GM12878 (cell line): Measurements from ENCODE around the gene ARHGEF26. TPM values are rescaled to one million over a fixed set of nuclear protein-coding genes. Genes with fewer than 3 reads are reported as not detected.

Source experiments
- ATAC-seq: fragments of 200-7000 bp; cut with Tn5 transposase; 3 replicates; pipeline ENCODE4 v1.9.1; 2020; ENCODE audit warnings: mild to moderate bottlenecking, moderate library complexity
- BruUV-seq: library from RNA; stranded (reverse); fragments of 400-500 nt; replicated peaks from 2 replicates; lab custom pipeline; 2021; lab: Mats Ljungman, UMichigan
- CTCF ChIA-PET: fragments of 300-600 bp; sonication (Branson Sonifier 250); formaldehyde crosslinking; extraction: SDS; loops from one replicate; lab custom pipeline; 2021; ENCODE audit warnings: inconsistent platforms; lab: Yijun Ruan, JAX
- POLR2A ChIA-PET: fragments of 350-600 bp; formaldehyde crosslinking; extraction: SDS; loops from one replicate; lab custom pipeline; 2021; ENCODE audit warnings: inconsistent platforms; lab: Charles Lee
- RAD21 ChIA-PET: fragments of 300-600 bp; sonication (Branson Sonifier 250); formaldehyde crosslinking; loops from one replicate; lab custom pipeline; 2023; ENCODE audit warnings: antibody characterized with exemption; ENCODE audit not compliant: unreplicated experiment; lab: Charles Lee
- SMC1A ChIA-PET: fragments of 300-600 bp; sonication (Branson Sonifier 250); formaldehyde crosslinking; loops from one replicate; lab custom pipeline; 2023; ENCODE audit not compliant: unreplicated experiment, uncharacterized antibody; lab: Charles Lee
- DNase-seq: peaks from one replicate; pipeline ENCODE4 v3.0.0-alpha.2; 2011; ENCODE audit warnings: low read depth, low spot score
- FAIRE-seq: peaks from 3 replicates; lab custom pipeline; 2011; peaks lifted over from hg19 to GRCh38; lab: Jason Lieb, UNC
- H2AFZ ChIP-seq: 2 replicates; pipeline ENCODE4 v1.6.0; 2011; ENCODE audit warnings: low read depth, low read length, control low read depth; ENCODE audit not compliant: control insufficient read depth
- H3K27ac ChIP-seq: 2 replicates; pipeline ENCODE4 v1.5.1; 2011; ENCODE audit warnings: control low read depth; ENCODE audit not compliant: control insufficient read depth, insufficient read depth
- H3K27me3 ChIP-seq, 2 experiments: replicated peaks in 1 of 2; 2 replicates each; pipeline versions ENCODE4 v1.6.0 to v1.6.1; 2011; ENCODE audit warnings: low read length in 1 of 2; ENCODE audit not compliant: control insufficient read depth in 2 of 2, insufficient read depth in 2 of 2
- H3K36me3 ChIP-seq, 2 experiments: 2 replicates each; pipeline ENCODE4 v1.5.1; 2011; ENCODE audit warnings: low read length in 1 of 2; ENCODE audit not compliant: control insufficient read depth in 2 of 2, insufficient read depth in 2 of 2
- H3K4me1 ChIP-seq: 2 replicates; pipeline ENCODE4 v1.6.1; 2011; ENCODE audit warnings: mild to moderate bottlenecking, low read length, moderate library complexity, mixed read lengths; ENCODE audit not compliant: control insufficient read depth, insufficient read depth
- H3K4me2 ChIP-seq: 2 replicates; pipeline ENCODE4 v1.6.0; 2011; ENCODE audit warnings: control low read depth; ENCODE audit not compliant: control insufficient read depth, insufficient read depth
- H3K4me3 ChIP-seq: fragments of 200-600 bp; sonication (generic); 2 replicates; pipeline ENCODE4 v1.5.1; 2016
- H3K79me2 ChIP-seq: 2 replicates; pipeline ENCODE4 v1.6.0; 2011; ENCODE audit warnings: low read length; ENCODE audit not compliant: control insufficient read depth, insufficient read depth
- H3K9ac ChIP-seq: 2 replicates; pipeline ENCODE4 v1.8.0; 2011; ENCODE audit warnings: low read length, control low read depth, mixed read lengths; ENCODE audit not compliant: control insufficient read depth, insufficient read depth
- H3K9me3 ChIP-seq: replicated peaks from 3 replicates; pipeline ENCODE4 v1.5.1; 2011; ENCODE audit warnings: mild to moderate bottlenecking, low read length; ENCODE audit not compliant: control insufficient read depth, insufficient read depth
- H4K20me1 ChIP-seq: 2 replicates; pipeline ENCODE4 v1.6.0; 2011; ENCODE audit not compliant: control insufficient read depth, insufficient read depth
- CHD2 ChIP-seq: IDR thresholded peaks from 2 replicates; pipeline ENCODE4 v1.6.1; 2011; ENCODE audit warnings: low read depth, low read length, improper control_type of control experiment, borderline replicate concordance
- CREM ChIP-seq: IDR thresholded peaks from 2 replicates; pipeline ENCODE4 v1.6.1; 2014; ENCODE audit warnings: antibody characterized with exemption, low read depth
- NKRF ChIP-seq: fragments of 450-650 bp; conservative IDR thresholded peaks from 2 replicates; pipeline ENCODE4 v1.6.1; 2017; ENCODE audit warnings: mild to moderate bottlenecking, moderate library complexity
- SKIL ChIP-seq: fragments of 450-650 bp; IDR thresholded peaks from 2 replicates; pipeline ENCODE4 v1.6.1; 2017; ENCODE audit warnings: mild to moderate bottlenecking, low read depth, inconsistent platforms; ENCODE audit not compliant: poor library complexity, severe bottlenecking
- WGBS: methylation state at CpG from one replicate; pipeline ENCODE4 v1.1.6; 2016; ENCODE audit warnings: low lambda C conversion rate; ENCODE audit not compliant: insufficient replicate concordance, insufficient coverage; ENCODE audit errors: missing lambda C conversion rate; 5-methylcytosine and 5-hydroxymethylcytosine counted together
- in situ Hi-C: fragments of 300-500 bp; cut with MboI; formaldehyde crosslinking; loops from 9 replicates; pipeline ENCODE4 v1.14.3; 2018; ENCODE audit warnings: mixed read lengths
- intact Hi-C: fragments of 100-400 bp; cut with micrococcal nuclease; formaldehyde crosslinking; loops from one replicate; pipeline ENCODE4 v1.14.2; 2022; ENCODE audit not compliant: unreplicated experiment
- polyA plus RNA-seq, 11 experiments: library from polyadenylated mRNA; depleted of rRNA in 4 of 11; unstranded in 6 of 11; stranded (reverse) in 5 of 11; fragments of >200 nt; fragmentation: Nextera tagmentation in 4 of 11; fragmentation: Illumina TruSeq in 1 of 11; extraction: Ambion mirVana in 4 of 11; extraction: Trizol in 1 of 11; gene quantifications; 1 replicate in 1 of 11; 2 replicates in 10 of 11; pipeline versions ENCODE4 v1.2.1 to v1.2.3, GENCODE V29; 2011 to 2016; ENCODE audit warnings: inconsistent platforms in 2 of 11, missing spikeins in 2 of 11, low read depth in 1 of 11
- total RNA-seq, 4 experiments: library from RNA; depleted of rRNA in 3 of 4; stranded (reverse); fragments of >200 nt in 3 of 4; fragmentation: Illumina TruSeq in 1 of 4; extraction: Trizol in 1 of 4; gene quantifications; 2 replicates each; pipeline versions ENCODE4 v1.2.1 to v1.2.3, GENCODE V29; 2013 to 2021

The ARHGEF26 gene
- total and polyA plus RNA-seq, 10 of the 15 experiments (the other 5 are each of a cell fraction or from before 2014, with no cell fraction given) = 0.02 to 0.47 (median 0.05) TPM; not detected in 1

DNA sequence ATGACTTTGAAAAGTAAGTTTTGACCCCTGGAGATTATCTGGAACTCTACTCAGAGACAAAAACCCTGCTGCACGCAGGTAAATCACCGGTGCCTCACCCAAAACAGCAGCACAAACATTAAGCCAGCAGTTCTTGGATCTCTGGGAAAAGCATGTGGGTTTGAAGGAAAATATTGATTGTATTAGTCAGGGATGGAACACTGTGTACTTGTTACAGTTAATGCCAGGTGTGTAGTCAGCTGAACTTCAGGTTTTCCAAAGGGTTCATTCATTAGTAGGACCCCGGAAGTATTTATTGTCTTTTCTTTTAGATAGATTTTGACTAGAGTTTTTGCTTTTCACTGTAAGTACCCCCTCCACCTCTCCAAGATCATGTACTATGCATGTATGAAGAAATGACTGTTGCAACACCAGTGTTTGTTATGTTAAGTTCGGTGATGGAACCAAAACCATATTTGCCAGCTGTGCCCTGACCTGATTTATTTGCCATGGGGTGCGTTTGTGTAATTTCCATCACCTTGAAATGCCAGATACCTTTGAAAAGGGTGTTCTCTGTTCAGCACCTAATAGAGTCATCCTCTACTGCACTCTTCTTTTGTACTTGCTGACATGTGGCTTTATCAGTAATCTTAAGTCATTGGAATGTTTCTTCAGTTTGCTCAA is 14.5 kb downstream of the ARHGEF26 start:
- no peak for FAIRE-seq
- DNase-seq = no peak
- no peak for TF ChIP-seq SKIL
- TF ChIP-seq CHD2 = no peak
- TF ChIP-seq CREM = no peak
- TF ChIP-seq NKRF = no peak
- ChIA-PET SMC1A (interaction anchor here (1.2 kb wide), 1 partner anchor 23 kb away, joined by 4 read pairs; no protein-coding TSS in a partner anchor), RAD21 (no interaction called here), CTCF (no interaction called here), POLR2A (no interaction called here)
- no peak for ATAC-seq
- H3K79me2 ChIP-seq = no peaks in the 10 kb centered on the region
- H3K27me3 ChIP-seq = no peaks in the 10 kb centered on the region
- no TSS peak for BruUV-seq
- no peaks in the 10 kb centered on the region for H4K20me1 ChIP-seq
- in situ Hi-C loops (no loop called here), intact Hi-C loops (no loop called here)
- 26% methylated on average over 5 of the region's 5 CpGs for WGBS
- H3K9ac ChIP-seq = no peak overlapping the region
- no peak overlapping the region for H2AFZ ChIP-seq
- H3K9me3 ChIP-seq = no peaks in the 10 kb centered on the region
- H3K4me1 ChIP-seq = no peaks in the 10 kb centered on the region
- no peak overlapping the region for H3K4me2 ChIP-seq
- H3K36me3 ChIP-seq = no peaks in the 10 kb centered on the region
- H3K4me3 ChIP-seq = no peak overlapping the region
- H3K27ac ChIP-seq = no peak overlapping the region
